OCI-LY7 (cell line): ENCODE results near the gene FOXP1.

Experiments used
- EZH2phosphoT487 ChIP-seq: fragments of 200-600 bp; sonication (generic); IDR thresholded peaks from 2 replicates; pipeline ENCODE4 v1.6.1; 2018; ENCODE audit warnings: low read depth, borderline replicate concordance, mild to moderate bottlenecking, mixed run types, antibody characterized with exemption, low read length, moderate library complexity, mixed read lengths
- TF ChIP-seq, protein P1 (sequence below): fragments of 200-600 bp; sonication (generic); conservative IDR thresholded peaks from 2 replicates; pipeline ENCODE4 v1.5.1; 2014; ENCODE audit warnings: mild to moderate bottlenecking, antibody characterized with exemption, low read length, moderate library complexity, mixed read lengths

DNA sequence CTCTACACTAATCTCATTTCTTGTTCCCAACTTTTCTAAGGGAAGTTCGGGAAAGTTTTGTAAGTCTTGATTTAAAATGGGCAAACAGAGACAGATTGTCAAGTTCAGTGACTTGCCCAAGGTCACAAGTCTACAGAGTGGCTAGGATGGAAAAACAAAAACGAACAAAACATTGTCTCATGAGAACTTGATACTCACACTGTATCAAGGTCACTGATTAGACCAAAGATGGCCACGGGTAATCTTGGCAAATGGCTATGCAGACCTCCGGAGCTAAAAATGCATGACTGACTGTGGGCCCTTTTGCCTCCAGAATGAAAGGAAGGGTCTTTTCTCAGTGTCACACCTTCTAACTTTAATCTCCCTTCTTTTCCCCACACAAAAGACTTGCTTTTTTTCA is 460.9 kb downstream of the FOXP1 start:
- TF ChIP-seq, protein P1, sequence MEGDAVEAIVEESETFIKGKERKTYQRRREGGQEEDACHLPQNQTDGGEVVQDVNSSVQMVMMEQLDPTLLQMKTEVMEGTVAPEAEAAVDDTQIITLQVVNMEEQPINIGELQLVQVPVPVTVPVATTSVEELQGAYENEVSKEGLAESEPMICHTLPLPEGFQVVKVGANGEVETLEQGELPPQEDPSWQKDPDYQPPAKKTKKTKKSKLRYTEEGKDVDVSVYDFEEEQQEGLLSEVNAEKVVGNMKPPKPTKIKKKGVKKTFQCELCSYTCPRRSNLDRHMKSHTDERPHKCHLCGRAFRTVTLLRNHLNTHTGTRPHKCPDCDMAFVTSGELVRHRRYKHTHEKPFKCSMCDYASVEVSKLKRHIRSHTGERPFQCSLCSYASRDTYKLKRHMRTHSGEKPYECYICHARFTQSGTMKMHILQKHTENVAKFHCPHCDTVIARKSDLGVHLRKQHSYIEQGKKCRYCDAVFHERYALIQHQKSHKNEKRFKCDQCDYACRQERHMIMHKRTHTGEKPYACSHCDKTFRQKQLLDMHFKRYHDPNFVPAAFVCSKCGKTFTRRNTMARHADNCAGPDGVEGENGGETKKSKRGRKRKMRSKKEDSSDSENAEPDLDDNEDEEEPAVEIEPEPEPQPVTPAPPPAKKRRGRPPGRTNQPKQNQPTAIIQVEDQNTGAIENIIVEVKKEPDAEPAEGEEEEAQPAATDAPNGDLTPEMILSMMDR, result no peak
- no peak for TF ChIP-seq EZH2phosphoT487
